Myocyte (in vitro differentiated cells): ENCODE measurements around the gene POU2F3. TPM values are rescaled to one million over a fixed set of nuclear protein-coding genes. Genes with fewer than 3 reads are reported as not detected.
A peak's percentile ranks its signal among the peaks of the same experiment; 100 is the strongest.

ENCODE experiments used
- DNase-seq: peaks from one replicate; pipeline ENCODE4 v3.0.0-alpha.2; 2012; ENCODE audit warnings: low read depth
- total RNA-seq: library from RNA; depleted of rRNA; stranded (reverse); fragments of >200 nt; gene quantifications from 2 replicates; pipeline ENCODE4 v1.2.3, GENCODE V29; 2014

Gene POU2F3
- total RNA-seq, 1 donor from 2014 or later = not detected

DNA sequence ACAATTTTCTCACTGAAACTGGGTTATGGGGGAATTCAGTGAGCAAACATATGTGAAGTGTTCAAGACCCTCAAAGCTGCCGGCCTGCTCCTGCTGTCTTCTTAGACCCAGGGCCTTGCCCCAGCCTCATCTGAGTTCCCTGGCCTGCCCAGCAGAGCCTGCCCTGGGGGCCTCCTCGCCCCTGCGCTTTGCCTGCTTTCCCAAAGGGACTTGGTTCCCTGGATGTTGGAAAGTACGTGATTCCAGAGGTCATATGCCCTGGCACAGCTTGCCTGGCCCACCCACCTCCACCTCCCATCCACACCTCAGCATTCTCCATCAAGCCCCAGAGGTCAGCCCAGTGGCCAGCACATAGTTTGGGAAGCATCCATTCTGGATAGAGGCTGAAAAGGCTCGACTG is 13.7 kb upstream of the POU2F3 start:
- no peak for DNase-seq

DNA sequence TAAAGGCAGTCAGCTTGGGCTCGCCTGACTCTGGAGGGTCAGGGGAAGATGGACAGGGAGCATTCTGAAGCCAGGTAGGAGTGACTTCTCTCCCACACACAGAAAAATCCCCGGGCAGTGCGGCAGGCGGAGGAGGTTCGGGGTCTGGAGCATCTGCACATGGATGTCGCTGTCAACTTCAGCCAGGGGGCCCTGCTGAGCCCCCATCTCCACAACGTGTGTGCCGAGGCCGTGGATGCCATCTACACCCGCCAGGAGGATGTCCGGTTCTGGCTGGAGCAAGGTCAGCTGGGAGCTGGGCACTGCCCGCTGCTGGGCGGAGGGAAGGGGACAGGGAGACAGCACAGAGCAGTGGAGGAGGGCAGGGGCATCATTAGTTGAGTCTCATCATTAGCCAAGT is 13.2 kb upstream of the POU2F3 start:
- no peak for DNase-seq

DNA sequence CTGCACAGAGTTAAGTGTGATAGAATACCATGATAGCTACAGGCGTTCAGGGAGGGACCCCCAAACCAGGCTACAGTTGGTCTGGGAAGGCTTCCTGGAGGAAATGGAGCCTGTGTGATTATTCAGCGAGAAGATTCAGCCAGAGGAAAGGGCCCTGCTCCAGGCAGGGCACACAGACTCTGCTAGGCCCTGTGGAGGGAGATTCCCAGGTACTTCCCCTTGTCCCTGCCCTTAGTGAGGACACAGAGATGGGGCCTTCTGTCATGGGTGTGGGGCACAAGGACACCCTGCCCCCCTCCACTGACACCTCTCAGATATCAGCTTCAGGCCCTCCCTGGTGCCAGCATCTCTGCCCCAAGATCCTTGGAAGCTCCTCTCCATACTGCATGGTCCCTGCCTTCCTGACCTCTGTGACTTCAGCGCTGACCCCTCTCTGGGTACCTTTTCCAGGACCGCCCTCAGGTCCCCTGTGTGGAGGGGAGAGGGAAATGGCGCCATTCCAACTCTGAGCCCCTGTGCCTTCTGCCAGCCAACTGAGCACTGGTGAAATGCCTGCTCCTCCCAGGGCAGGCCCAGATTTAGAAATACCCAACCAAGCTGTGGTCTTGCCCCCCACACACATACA is 12.6 kb upstream of the POU2F3 start:
- no peak for DNase-seq

DNA sequence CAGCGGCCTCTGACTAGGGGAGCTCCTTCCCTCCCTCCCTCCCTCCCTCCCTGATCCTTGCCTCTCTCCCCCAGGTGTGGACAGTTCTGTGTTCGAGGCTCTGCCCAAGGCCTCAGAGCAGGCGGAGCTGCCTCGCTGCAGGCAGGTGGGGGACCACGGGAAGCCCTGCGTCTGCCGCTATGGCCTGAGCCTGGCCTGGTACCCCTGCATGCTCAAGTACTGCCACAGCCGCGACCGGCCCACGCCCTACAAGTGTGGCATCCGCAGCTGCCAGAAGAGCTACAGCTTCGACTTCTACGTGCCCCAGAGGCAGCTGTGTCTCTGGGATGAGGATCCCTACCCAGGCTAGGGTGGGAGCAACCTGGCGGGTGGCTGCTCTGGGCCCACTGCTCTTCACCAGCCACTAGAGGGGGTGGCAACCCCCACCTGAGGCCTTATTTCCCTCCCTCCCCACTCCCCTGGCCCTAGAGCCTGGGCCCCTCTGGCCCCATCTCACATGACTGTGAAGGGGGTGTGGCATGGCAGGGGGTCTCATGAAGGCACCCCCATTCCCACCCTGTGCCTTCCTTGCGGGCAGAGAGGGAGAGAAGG is 11.1 kb upstream of the POU2F3 start:
- DNase-seq = peak; percentile 24

DNA sequence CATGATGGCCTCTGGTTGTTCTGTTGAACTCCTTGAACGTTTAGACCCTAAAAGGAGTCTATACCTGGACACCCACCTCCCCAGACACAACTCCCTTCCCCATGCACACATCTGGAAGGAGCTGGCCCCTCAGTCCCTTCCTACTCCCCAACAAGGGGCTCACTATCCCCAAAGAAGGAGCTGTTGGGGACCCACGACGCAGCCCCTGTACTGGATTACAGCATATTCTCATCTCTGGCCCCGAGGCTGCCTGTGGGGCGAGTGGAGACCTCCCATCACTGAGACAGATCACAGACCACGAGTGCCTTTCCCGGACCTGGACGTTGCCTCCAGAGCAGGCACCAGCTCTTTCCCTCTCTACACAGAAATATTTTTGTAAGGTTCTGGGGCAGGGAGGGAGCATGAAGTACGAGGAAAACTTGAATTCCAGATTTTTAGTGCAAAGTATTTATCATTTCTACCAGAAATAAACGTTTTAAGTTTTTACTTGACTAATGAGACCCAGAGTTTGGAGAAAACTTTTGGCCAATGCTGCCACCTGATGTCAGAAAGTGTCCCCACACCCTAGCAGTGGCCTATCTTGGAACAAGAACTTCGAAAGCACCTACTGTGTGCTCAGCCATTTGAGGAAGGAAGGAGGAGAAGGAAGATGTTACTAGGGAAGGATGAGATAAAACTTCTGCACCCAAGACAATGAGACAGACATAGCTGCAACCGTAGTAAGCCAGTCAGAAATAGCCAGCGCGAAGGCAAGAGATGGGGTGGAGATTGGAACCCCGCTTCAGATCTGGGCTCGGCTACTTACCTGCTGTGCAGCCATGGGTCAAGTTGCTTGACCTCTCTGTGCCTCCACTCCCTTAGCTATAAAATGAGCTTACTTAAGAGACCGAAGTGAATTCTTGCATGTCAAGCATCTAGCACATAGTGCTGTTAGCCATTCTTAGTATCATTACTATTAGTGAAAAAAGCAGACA is 10.2 kb upstream of the POU2F3 start:
- peak; percentile 44 for DNase-seq

DNA sequence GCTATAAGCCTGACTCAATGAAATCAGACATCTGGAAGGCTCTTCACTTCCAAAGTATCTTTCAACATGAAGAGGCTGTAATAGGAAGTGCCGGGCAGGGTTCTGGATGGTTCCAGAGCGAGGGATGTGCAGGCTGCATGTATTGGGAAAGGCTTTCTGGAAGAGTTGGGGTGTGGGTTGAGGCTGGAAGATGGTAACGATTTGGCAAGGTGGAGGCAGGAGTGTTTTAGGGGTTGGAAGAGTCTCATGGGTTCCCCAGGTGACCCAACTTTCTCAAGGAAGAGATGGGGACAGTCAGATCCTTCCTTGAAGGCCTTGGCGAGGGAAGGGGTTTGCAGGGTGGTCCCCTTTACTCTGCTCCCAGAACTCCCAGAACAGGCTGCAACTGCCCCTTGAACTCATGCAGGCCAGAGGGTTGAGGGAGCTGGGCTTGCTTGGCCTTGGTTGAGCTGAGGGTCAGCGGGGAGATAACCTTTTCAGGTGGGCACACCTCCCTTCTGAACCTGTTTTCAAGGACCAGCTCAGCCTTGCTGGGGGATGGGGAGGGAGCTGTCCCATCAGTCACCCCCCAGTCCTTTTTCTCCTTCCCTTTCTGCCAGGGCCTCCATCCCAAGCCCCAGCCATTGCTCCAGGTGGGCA is 9.4 kb upstream of the POU2F3 start:
- no peak for DNase-seq

DNA sequence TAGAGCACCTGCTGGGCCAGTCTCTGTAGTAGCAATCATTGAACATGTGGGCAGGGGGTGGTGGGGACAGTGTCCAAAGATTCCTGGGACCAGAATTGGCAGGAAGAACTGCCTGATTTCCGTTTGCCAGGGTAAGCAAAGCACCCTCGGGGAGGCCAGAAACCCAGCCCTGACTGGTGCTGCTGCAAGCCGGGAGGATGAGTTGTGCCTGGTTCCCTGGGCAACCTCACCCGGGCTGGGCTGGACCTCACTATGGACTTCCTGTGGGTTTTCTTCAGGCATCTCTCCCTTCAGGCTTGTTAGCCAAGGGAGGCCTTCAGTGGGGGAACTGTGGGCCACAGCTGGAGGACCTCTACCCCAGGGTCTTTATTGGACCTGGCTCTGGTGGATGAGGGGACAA is 8.0 kb upstream of the POU2F3 start:
- no peak for DNase-seq

DNA sequence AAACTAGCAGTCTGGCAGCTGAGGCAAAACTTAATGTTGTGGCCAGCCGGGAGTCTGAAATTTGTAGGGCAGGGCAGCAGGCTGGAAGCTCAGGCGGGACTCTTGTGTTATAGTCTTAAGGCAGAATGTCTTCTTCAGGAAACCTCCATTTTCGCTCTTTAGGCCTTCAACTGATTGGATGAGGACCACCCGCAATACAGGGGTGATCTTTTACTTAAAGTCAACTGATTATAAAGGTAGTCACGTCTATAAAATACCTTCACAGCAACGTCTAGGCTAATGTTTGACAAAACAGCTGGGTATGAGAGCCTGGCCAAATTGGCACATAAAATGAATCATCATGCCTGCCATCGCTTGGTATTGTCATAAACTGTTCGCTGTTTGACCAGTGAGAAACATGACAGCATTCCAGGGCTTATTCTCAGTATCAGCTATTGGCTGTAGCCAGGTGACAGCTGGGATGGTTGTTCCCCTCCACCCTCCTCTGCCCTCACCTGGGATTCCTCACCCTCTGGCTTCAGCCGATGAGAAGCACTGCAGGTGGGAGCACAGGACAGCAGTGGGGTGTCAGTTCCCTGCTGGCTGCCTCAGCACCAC is 6.6 kb upstream of the POU2F3 start:
- DNase-seq = no peak

DNA sequence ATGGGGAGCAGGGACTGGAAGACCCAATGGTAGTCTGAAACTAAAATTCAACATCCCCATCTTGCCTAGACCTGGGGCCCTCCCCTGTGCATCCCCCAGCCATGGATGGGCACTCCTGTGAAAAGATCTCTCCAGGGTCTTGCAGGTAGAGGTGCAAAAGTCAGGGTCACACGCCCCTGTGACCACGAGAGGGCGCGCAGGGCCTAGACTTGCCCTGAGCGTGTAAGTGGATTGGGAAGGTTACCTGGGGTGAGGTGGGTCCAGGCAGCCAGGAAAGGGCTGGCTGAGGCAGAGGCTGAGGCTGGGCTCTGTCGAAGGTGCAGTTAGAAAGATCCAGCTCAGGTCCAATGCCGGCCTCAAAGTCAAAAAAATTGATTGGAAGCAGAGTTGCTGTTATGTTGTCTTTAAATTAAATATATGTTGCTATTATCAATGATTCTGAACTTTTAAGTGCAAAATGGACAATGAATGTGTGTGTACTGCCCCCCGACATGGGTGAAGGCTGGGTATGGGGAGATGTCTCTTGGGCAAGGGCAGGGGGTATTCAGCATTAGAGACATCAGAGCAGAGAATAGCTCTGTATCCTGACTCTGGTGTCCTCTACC is 4.8 kb upstream of the POU2F3 start:
- DNase-seq = peak; percentile 57

DNA sequence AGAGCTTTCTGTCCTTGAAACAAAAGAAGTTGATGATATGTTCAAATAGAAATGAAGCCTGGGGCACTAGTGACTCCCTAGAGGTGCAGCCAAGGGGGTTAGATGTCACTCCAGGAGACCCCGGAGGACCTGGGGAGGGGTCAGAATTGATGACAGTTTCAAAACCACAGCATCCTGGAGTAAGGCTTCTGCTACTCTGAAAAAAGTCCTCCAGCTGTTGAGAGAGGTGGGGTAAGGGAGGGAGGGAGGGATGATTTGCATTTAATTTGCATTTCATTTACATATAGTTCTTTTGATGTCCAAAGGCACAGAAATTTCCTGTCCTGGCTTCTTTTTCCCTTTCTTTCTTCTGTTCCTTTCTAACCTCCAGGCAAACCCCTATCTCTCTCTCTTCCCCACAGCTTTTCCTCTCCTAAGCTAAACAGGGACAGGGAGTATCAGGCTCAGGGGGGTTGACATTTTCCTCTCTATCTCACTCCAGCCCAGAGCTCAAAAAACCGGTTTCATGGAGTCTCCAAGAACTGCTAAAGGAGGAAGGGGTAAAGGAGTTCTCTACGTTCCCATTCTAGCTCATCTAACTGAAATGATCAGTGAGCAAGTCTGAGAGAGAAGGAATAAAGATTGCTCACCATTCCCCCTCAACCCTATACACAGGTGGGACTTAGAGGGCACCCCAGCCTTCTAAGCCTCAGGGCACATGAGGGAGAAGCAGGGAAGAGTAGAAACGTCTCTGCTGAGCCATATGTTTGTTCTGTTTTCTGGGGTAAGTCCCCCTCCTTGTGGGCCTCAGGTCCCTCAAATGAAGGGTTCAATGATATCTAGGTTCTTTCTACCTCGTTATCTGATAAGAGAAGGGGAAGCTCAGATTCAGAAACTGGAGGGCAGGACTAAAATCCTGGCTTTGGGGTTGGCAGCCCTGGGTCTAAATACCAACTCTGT is 3.5 kb upstream of the POU2F3 start:
- no peak for DNase-seq

DNA sequence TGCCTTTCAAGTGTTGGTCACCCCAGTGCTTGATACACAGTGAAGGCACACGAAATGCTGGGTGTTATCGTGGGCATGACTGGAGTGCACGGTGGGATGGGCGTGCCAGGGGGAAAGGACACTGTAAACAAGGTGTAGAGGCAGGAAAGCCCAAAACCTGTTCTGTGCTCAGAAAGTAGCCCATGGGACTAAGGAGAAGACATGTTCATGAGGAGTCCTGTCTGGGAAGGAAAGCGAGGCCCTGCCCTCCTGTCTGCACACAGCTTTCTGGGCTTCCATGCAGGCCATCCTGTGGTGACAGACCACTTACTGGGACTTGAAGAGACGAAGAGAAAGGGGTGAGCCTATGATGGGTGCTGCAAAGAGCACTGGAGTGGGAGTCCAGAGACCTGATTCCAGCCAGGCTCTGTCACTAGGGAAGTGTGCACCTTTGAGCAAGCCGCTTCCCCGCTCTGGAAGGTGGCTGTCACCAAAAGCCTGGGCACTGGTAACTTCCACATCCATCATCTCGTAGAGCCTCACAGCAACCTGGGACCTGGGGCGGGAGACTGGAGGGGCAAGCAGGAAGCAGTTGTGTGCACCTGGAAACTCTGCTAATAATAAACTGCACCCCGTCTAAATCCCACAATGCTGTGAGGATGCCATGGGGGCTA is 846 bp upstream of the POU2F3 start:
- no peak for DNase-seq

DNA sequence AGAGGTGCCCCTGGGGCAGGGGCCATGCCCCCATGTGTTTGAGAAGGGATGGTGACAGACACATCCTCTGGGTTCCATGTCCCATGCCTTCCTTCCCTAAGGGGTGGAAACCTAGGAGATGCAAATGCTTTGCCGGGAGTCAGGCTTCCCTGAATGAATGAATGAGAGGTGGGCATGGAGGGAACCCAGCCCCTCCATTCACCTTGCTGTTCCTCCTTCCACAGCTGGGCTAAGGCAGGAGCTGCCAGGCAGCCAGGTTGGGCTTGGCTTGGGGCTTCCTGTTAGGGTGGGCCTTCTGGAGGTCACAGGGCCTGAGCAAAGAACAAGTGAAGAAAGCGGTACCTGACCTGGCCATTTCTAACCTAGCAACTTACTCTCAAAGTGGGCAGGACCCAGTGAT is 926 bp downstream of the POU2F3 start:
- DNase-seq = no peak

DNA sequence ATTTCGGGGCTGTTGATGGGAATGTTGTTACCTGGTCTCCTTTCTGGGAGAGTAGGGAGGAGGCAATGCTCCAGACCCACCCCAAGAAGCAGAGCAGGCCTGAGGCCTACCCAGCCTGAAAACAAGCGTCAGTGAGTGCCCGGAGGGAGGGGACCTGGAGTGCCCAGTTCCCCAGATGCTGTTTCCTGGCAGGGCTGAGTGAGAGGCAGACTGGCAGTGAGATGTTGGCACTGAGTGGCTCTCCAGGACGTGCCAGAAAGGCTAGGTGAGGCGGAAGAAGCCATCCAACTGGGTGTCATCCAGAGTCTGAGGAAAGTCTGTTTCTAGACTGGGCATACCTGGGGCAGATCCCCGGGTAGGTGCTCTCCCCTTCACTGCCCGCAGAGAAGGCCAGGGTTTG is 1.3 kb downstream of the POU2F3 start:
- no peak for DNase-seq

DNA sequence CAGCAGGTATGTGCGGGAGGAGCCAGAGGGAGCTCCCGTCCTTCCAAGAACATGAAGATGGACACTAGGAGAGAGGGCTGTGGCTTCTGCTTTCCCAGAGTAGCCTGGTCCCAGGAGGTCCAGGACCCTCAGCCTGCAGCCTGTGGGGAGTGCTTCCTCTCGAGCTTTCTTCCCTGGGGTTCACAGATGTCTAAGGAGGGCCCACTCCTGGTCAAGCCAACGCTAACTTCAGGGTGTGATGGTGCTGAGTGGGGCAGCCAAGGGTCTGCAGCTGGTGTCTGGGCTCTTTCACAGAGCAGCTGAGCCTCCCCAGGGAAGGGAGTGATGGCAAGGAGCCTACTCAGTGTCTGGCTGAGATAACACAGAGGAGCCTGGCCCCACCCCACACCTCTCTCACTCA is 3.3 kb downstream of the POU2F3 start:
- DNase-seq = no peak

DNA sequence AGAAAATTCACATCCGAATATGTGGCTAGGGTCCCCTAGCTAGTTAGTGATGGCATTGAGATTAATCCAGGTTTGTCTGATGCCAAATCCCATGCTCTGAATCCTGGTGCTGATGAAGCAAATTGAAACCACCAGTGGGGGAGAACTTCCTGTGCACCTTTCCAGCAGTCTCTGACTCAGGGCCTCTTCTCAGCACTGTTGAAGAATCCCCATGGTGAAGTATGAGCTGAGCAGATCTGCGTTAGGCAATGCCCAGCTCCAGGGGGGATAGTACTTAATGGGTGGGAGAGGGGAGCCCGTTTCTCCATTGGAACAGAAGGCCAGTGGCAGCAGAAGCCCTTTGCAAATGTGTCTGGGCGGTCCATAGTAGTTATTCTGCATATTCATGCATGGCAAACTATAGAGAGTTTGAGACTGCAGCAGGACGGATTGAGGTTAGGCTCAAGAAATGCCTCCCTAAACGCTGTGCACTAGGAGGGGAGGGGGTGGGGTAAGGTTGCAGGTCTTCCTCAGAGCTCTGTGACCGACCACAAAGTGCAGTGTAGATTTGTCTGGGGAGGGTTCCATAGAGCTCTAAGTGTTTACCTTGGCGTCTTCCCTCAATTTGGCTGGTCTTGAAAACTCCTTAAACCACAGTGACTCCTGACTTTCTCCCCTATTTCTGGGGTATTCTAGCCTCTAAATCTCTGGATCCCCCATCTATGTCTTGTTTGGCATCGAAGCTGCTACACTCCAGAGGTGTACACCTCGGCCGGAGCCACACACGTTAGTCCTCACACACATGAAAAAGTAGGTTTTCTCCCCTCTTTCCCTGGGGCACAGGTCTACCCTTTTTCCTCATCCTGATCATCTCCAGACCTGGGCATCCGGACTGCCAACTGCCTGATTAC is 4.8 kb downstream of the POU2F3 start:
- no peak for DNase-seq

DNA sequence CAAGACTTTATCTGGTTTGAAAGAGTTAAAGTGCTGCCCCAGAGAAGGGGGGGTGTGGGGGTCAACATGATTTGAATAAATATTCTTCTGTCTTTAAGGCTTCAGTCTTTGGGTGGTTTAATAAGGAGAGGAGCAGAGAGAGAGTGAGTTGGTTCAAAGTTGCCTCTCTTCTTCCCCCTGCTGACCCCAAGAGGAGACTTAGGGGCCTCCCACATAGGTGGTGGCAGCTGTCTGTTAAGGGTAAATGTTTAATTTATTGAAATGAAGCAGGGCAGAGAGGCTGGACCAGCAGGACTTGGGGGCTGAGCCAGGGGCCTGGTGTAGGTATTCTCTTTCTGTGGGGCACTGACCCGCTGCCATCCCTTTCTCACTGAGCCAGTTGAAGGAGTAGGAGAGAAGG is 5.5 kb downstream of the POU2F3 start:
- no peak for DNase-seq

DNA sequence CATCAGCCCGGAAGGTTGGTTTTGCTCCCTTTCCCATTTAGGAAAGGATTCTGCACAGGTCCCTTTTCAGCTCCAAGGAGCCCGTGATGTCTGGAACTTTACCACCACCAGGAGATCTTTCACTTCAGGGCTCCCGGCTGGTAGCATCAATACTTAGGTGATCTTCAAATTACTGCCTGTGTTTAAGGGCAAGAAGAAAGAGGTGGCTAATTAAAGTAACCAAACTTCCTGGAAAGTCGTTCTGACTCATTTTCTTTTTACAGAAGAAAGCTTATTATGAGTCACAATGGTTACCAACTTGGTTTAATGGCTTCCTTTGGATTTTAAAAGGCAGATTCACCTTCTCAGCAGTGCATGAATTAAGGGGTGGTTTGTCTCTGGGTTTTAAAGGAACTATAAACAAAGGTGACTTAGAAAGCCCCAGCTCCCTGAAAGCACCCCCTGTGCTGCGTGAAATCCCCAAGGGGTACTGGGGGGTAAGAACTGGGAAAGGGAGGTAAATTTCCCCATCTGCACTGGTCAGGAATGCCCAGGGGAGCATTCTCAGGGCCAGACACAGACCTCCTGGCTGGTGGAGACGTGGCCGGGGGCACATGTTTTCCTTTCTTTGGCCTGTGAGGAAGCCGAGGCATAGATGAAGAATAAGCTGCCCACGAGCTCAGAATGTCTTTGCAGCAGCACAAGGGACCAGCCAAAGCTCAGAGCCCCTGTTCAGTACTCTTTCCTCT is 8.8 kb downstream of the POU2F3 start:
- DNase-seq = peak; percentile 66
